CD4-positive, alpha-beta T cell treated with Interleukin-4 for 4 hours (primary cell): Measurements from ENCODE around the gene ARL4C.

ENCODE experiments used
- DNase-seq: peaks from one replicate; pipeline ENCODE4 v3.0.0-alpha.2; 2020

ARL4C gene

GRCh38 chr2:234496835-234497593 lies at the start of gene ARL4C:
Gene ARL4C, minus strand, starts transcription at chr2:234497081. Its CDS starts 495 bp downstream, at chr2:234496586.
- peak; percentile 72 for DNase-seq

- DNase-seq: peak; percentile 75
Measured at GRCh38 chr2:234544659-234545611, 48.1 kb upstream of the ARL4C start.

DNA sequence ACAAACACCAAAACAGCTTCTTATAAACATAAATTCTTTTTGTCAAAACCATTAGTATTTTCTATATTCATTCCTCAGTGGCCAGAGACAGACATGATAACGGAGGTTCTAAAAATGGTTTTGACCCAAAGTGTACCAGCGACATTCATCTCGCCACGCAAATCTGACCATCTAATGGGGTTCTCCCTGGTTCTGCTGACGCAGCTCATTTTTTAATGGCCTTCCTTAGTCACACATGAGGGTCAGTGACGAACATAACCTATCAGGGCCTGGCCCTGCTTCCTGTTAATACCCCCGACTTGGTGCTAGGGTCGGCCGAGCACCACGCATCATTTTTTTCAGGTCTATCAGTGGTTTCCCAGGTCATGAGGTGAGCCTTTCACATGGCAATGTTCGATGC lies 45.9 kb upstream of the ARL4C start:
- DNase-seq: no peak

DNA sequence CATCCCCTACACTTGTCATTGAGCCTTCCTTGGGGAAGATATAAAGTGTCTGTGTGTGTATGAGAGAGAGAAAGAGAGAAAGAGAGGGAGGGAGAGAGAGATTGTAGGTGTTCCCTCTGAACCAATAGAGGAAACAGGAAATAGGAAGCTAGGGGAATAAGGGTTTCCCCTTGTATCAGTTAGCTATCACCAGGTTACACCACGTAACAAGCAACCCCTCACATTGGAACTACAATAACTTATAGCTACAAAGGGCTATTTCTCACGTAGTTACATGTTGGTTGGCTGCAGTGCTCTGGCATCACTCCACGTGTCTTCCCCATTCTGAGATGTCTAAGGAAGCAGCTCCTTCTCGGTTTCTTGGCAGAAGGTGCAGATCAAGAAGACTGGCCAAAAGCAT lies 41.0 kb upstream of the ARL4C start:
- DNase-seq: no peak

DNA sequence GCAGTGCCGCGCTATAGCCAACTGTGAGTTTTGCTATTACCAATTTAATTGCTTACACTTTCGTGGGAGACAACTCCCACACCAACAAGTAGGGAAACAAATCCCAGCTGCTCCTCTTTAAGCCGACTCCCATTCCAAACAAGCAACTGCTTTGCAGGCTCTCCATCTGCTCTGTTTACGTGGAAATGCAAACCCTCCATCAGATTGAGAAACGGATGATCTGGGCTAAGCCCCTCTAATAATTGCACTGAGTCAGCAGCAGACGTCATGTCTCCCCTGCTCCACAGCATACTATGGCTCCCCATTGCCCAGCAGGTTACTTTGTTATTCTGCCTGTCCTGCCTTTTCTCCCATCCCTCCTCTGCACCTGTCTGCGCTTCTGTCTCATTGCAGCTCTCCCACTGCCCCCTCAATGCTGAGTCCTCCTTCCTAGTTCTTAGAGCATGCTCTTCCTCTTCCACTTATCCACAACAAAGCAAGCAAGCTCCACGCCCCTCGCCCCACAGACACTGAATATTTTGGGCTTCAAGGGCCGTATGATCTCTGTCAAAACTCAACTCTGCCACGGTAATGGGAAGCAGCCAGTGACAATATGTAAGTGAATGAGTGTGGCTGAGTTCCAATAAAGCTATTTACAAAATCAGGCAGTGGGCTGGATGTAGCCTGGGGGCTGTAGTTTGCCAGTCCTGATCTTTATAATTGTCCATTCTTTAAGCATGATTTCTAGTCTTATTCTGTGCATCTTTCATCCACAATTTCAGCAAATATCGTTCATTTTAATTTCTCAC lies 39.5 kb upstream of the ARL4C start:
- no peak for DNase-seq

DNA sequence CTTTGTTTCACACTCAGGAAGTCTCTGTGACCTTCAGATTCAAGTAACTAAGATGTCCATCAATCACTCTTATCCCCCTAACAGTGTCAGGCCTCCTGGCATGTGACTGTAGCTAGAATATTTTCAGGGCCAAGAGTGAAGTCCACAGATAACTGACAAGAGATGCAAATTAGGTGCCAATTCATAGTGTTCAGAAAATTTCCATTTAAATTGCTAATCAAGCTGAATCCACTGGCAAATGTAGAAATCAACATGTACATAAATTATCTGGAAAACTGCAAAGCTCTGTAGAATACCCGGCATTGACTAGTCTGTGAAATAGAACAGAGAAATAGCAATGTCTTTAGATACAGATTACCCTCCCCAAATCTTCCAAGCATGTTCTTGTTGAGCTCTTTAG lies 38.6 kb upstream of the ARL4C start:
- DNase-seq: no peak

- no peak for DNase-seq
Measured at GRCh38 chr2:234534515-234534914, 37.6 kb upstream of the ARL4C start.

GRCh38 chr2:234533626-234534025 lies 36.7 kb upstream of the ARL4C start:
- DNase-seq: no peak

GRCh38 chr2:234528410-234529148 lies 31.7 kb upstream of the ARL4C start:
- DNase-seq: no peak

DNA sequence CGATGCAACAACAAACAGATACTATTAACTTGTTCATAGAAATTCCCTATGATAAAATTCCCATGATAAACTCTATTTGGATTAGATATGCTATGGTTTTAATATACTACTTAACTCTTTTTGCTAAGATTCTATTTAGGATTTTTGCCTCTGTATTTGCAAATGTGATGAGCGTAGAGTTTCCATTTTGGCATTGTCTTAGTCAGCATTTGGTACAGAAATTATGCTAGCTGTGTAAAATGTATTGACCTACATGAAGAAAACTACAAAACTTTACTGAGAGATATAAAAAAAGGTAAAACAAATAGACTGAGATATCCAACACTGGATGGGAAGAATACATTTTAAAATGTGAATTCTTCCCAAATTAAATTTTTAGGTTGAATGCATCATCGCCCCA lies 29.8 kb upstream of the ARL4C start:
- DNase-seq: no peak

- no peak for DNase-seq
Measured at GRCh38 chr2:234521536-234521935, 24.7 kb upstream of the ARL4C start.

GRCh38 chr2:234518986-234519642 lies 22.2 kb upstream of the ARL4C start:
- DNase-seq: no peak

- no peak for DNase-seq
Measured at GRCh38 chr2:234517971-234518370, 21.1 kb upstream of the ARL4C start.

GRCh38 chr2:234514873-234515638 lies 18.2 kb upstream of the ARL4C start:
- DNase-seq: no peak

GRCh38 chr2:234514099-234514498 lies 17.2 kb upstream of the ARL4C start:
- no peak for DNase-seq

GRCh38 chr2:234512884-234513669 lies 16.2 kb upstream of the ARL4C start:
- DNase-seq: no peak

DNA sequence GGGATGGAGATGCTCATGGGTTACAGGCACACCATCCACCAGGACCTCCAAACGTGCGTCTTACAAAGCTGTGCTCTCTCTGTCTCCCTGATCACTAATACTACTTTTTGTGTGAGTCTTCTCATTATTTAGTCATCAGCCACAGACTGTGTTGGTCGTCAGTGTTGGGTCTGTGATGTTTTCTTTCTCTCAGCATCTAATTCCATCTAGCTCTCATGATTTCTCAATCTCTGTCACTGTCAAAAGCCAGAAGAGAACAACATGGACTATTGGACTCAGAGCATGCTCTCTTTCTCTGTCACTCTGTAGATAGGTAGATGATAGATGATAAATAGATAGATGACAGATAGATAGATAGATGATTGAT lies 6.0 kb upstream of the ARL4C start:
- no peak for DNase-seq

- no peak for DNase-seq
Measured at GRCh38 chr2:234502285-234502918, 5.5 kb upstream of the ARL4C start.

GRCh38 chr2:234500394-234501006 lies 3.6 kb upstream of the ARL4C start:
- peak; percentile 89 for DNase-seq
